NCI-H187 treated with DMSO at 0.1 percent for 48 hours (cell line): ENCODE results near the gene WDTC1.
A peak's percentile ranks its signal among the peaks of the same experiment; 100 is the strongest.

Source experiments
- DNase-seq: peaks from one replicate; lab custom pipeline; 2025; lab: John Stamatoyannopoulos, UW

WDTC1 gene

DNA sequence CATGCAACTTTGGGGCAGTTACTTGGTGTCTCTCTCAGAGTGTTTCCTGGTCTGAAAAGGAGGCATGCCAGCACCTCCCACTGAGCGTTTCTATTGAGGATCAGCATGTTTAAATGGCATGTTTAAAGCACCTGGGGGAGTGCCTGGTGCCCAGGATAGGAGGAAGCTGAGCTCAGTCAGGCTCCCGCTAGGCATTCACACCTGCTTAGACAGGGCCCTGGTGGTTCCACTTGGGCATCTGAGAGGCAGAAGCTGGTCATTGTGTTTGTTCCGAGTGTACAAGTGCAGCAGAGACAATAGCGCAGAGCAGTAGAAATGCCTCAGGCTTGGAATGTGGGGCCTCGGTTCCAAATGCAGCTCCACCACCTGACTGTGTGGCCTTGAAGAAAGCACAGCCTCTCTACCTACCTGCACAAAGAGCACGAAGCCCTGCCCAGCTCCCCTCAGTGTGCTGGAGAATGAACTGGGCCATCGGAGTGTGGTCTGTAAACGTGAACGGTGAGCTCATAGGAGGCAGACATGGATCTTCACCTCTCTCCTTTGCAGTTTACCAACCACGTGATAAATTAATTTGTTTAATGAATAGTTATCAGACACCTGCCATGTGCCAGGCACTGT, 67.3 kb downstream of the WDTC1 start:
- DNase-seq: peak; percentile 47

DNA sequence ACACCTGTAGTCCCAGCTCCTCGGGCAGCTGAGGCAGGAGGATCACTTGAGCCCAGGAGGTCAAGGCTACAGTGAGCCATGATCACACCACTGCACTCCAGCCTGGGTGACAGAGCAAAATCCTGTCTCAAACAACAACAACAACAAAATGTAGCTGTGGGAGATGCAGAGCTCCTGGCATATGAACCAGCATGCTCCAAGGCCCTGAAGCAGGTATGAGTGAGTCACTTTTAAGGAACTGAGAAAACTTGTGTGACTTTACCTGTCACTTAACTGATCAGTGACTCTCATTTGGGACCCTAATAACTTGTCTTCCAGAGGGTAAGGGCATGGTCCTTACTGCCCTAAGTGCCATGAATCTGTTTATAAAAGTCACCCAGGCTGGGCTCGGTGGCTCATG, 68.2 kb downstream of the WDTC1 start:
- DNase-seq: no peak

DNA sequence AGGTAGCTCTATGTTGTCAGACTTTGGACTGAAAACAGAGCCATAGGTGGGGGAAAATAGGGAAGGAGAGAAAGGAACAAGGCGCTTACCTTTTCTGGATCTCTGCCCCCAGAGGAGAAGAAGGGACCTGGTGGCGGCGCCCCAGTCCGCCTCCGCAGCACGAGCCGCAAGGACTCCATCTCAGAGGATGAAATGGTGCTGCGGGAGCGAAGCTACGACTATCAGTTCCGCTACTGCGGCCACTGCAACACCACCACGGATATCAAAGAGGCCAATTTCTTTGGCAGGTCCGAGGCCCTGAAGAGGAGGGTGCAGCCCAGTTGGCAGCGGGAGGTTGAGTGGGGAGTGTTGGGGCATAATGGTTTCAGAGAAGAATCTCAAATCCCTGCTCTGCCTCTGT, 69.1 kb downstream of the WDTC1 start:
- DNase-seq: no peak

DNA sequence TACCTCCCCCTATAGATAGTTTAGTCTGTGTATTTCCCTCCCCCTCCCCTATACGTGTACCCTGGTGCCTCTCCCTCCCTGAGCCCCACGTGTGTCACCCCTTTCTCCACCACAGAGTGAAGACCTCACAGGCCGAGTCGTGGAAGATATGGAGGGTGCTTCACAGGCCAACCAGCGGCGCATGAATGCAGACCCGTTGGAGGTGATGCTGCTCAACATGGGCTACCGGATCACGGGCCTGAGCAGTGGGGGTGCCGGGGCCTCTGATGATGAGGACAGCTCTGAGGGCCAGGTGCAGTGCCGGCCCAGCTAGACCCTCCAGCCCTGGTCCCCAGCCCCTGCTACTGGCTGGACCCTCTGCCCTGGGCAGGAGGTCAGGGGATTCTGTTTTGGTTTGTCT, 71.6 kb downstream of the WDTC1 start:
- DNase-seq: no peak

DNA sequence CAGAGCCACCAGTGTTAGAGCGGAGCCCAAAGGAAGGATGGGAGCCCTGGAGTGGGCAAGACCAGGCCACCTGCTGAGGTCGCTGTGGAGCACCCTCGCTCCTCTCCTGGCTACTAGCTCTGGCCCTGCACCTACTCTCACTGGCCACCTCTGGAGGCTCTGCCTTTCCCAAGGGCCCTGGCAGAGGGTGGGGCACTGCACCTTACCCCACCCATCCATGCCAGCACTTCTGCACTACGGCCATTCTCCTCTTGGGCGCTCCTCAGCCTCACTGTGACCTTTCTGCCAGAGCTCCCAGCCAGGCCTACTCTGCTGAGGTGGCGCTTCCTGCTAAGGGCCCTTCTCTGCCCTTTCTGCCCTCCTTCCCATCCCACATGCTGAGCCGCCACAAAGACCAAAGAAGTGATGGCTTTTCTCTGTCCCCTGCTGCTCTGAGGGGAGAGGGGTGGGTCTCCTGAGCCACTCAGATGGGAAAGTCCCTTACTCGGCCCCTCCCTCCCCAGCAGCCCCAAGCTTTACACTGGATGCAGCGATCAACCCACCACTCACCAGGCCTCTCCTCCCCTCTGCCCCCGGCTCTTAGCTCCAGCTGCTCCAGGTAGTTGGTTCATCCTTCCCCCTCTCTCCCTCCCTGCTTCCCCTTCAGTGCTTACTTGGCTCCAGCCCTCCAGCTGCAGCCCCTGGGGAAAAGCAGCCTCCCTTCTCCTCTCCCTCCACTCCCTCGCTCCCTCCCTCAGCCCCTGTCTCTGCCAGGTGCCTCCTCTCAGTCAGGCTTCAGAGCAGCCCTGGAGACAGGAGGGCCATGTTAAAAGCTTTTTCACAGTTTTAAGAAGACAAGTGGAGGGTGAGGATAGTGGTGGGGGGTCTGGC, 72.7 kb downstream of the WDTC1 start:
- DNase-seq: peak; percentile 94

DNA sequence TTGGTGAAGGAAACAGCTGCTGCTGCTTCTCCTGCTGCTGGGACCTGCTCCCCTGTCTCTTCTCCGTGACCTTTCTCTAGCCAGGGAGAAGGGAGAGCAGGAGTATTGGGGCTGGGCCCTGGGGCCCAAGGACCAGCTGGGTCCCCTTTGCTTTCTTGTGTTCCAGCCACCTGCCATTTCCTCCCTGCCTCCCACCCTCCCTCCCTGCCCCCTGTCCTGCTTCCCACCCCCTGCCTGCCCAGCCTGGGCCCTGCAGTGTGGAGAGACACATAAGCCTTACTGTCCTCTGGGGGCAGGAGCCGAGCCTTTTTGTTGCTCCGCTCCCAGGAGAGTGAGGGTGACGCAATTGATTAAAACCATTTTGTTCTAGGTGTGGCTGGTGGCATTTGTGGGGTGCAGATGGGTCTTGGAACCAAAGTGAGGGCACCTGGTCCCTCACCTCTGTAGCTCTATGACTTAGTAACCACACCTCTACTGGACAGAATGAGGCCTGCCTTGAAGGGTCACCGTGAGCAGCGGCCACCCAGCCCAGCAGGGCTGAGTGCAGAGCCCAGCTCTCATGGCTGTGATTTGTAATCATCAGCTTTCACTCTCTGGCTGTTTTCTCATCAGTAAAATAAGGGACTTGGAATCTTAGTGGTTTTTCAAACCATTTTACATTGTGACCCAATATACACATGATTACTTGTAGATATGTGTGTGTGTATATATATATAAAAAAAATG, 73.6 kb downstream of the WDTC1 start:
- DNase-seq: no peak

DNA sequence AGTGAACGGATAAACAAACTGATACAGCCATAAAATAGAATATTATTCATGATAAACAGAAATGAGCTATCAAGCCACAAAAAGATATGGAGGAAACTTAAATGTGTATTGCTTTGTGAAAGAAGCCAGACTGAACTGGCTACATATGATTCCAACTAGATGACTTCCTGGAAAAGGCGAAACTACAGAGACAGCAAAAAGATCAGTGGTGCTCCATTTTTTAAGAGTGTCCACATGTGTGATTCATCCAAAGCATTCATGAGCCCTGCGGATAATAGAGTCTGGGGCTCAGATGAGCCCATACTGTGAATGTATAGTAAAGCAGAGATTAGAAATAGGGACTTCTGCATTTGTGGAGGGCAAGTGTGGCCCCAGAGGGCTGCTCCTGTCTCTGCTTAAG, 79.7 kb downstream of the WDTC1 start:
- DNase-seq: no peak

DNA sequence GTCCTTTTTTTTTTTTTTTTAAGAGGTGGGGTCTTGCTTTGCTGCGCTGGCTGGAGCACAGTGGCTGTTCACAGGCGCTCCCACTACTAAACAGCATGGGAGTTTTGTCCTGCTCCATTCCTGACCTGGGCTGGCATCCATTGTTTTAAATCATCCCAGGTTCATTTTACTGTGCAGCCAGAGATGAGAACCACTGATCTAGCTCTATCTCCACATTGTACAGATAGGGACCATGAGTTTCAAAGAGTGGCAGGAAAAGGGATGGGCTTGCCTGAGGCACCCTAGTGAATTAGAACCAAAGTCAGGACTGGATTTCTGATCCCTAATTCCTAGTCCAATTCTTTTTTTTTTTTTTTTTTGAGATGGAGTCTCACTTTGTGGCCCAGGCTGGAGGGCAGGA, 80.3 kb downstream of the WDTC1 start:
- no peak for DNase-seq

DNA sequence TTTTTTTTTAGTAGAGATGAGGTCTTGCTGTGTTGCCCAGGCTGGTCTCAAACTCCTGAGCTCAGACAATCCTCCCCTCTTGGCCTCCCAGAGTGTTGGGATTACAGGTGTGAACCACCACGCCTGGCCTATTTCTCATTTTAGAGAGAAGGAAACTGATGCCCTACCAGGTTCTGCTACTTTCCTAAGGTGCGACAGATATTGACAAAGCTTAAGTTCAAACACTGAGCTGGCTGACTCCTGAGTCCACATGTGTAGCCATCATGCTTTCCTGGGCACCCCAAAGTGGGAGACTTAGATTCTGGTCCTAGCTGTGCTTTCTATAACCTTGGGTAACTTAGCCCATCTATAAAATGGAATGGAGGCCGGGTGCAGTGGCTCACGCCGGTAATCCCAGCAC, 82.4 kb downstream of the WDTC1 start:
- DNase-seq: no peak

DNA sequence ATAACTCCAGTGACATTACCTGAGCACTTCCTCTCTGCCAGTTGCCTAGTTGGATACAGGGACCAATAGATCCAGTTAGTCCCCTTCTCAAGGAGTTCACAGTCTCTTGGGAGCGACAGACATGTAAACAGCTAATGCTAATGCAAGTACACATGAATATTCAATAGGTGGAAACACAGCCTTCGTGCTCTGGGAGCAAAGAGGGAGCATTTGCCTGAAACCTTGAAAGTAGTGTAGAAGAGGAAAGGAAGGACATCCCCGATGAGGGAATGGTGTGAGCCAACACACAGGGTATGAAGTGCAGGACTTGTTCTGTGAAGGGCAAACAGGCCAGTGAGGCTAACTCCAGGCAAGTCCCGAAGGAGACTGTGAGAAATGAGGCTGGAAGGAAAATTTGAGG, 83.7 kb downstream of the WDTC1 start:
- DNase-seq: no peak

DNA sequence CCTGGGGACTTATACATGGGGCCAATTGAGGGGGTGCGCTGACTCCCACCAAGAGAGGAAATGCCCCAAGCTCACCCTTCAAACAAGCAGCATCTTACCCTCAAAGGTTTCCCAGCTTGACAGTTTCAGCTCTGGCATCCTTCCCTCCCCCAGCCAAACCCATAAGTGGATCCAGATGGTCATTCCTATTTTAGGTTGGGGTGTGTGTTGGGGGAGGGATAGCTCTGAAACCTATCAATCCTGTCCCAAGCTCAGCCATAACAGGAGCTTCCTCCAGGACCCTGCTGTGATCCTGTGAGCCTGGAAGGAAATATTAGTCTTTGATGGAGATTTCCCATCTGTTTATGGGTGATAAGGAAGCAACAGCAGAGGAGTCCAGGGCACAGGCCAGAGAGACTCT, 84.2 kb downstream of the WDTC1 start:
- DNase-seq: no peak

DNA sequence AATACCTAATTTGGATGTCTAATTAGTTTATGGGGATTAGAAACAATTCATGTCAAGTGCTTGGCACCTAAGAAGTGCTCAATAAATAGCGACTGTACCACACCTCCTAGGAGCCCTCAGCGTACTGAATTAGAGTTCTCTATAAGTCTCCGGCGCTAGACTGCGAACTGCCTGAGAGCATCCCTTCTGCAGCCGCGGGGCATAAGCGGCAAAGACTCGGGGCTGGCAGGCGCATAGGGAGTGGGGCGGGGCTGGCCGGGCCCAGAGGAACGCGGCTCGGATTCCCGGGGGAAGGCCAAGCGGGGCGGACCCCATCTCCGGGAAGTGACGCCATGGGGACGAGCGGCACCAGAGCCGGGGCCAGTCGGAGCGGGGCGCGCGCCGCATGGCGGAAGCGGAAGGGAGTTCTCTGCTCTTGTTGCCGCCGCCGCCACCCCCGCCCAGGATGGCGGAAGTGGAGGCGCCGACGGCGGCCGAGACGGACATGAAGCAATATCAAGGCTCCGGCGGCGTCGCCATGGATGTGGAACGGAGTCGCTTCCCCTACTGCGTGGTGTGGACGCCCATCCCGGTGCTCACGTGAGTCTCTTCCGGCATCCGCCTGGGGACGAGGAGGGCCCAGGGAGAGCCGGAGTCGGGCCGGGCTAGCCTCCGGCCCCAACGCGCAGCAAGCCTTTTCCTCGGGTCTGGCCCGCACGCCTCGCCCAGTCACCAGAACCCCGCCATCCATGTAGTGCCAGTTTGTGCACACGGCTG, 87.6 kb downstream of the WDTC1 start, which contains the start of gene TMEM222:
TMEM222 (plus strand) TSS at position 351 of the 756 bp plus-strand sequence; CDS start at position 386, 35 bp downstream.
- peak; percentile 72 for DNase-seq

DNA sequence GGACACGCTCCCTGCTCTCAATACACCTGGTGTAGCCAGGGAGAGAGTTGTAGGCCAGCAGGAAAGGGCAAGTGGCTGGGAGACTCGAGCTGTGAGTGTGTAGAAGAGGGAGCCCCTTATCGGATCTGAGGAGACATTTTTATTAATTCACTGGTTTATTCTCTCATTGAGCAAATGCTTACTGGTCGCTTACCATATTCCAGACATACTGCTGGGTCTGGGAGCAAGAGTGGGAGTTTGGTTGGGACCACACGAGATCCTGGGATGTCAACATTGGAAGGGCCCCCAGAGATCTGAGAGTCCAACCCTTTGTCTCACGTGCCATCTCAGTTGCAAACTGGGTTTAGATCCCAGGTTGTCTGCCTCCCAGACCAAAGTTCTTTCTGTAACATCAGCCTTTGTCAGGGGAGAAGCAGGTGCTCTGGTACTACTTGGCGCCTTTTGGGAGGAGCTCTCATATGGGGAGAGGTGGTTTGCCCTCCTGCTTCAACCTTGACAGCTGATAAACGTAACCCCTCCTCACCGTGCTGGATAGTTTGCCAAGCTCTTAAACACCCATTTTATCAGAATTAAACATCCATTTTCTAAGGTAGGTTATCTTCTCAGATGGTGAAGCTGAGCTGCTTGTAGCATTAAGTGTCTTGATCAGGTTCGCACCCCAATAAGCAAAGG, 88.3 kb downstream of the WDTC1 start:
- no peak for DNase-seq

DNA sequence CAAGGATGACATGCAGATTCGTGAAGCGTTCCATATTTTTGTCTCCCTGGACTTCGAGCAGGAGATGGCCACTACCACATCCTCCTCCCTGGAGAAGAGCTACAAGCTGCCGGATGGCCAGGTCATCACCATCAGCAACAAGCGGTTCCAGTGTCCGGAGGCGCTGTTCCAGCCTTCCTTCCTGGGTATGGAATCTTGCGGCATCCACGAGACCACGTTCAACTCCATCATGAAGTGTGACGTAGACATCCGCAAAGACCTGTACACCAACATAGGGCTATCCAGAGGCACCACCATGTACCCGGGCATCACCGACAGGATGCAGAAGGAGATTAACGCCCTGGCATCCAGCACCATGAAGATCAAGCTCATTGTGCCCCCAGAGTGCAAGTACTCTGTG, 90.9 kb downstream of the WDTC1 start:
- no peak for DNase-seq

DNA sequence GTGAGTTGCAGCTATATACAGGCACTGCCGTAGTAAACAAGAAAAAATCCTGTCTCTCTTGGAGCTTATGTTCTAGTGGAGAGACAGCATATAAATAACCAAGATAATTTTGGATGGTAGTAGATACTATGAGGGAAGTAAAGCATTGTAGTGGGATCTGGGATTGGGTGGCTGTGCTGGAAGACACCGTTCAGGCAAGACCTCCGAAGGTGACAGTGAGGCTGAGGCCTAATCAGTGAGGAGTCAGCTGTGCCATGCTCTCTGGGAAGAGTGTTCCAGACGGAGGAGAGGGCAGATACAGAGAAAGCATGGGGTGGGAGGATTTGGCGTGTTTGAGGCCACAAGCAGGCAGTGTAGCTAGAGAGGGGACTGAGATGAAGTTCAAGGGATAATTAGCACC, 93.5 kb downstream of the WDTC1 start:
- no peak for DNase-seq

DNA sequence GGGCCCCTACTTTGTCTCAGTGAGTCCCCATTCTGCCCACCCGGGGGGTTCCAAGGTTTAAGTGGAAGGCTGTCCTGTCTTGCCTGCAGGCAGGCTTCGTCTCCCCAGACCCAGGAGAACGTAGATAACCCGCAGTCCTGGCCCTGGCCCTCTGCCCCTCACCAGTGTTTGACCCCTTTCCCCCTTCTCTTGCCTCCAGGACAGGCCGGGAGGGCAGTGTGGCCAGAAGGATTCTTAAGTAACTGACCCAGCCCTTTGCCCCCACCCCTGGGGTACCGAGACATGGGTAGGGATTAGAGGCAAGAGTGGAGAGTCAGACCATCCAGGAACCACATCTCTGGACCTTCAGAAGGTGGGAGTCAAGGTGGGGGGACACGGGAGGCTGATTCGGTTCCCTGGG, 96.4 kb downstream of the WDTC1 start:
- DNase-seq: no peak

DNA sequence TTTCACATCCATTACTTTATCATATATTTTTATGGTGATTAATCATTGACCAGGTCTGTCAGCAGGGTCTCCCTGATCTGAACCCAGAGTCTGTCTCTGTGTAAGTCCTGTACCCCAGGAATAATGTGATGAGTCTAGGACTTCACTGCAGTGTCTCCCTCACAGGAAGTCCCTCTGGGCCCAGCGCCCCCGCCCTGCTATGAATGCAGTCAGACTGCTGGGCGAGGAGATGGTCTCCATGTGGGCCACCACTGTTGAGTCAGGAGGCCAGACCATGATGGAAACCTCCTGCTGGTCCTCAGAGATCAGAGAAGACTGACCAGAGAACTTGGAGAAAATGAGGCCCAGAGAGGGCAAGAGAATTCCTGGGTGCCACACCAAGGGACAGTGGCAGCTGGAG, 97.0 kb downstream of the WDTC1 start:
- no peak for DNase-seq

DNA sequence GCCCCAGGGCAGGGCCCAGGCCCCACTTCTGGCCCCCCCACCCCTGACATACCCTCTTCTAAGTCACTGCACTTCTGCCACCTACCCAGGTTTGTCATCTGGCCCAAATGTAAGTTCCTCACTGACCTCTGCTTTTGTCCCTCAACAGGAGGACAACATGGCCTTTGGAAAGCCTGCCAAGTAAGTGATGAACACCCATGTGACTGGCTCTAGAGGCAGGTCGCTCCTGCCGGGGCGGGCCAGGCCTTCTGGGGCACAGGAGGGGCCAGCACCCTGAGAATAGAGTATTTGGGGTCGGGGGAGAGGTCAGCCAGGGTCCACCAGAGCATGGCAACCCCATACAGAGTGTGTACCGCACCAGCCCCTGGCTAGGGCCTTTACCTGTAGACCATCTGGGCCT, 97.5 kb downstream of the WDTC1 start:
- DNase-seq: no peak

DNA sequence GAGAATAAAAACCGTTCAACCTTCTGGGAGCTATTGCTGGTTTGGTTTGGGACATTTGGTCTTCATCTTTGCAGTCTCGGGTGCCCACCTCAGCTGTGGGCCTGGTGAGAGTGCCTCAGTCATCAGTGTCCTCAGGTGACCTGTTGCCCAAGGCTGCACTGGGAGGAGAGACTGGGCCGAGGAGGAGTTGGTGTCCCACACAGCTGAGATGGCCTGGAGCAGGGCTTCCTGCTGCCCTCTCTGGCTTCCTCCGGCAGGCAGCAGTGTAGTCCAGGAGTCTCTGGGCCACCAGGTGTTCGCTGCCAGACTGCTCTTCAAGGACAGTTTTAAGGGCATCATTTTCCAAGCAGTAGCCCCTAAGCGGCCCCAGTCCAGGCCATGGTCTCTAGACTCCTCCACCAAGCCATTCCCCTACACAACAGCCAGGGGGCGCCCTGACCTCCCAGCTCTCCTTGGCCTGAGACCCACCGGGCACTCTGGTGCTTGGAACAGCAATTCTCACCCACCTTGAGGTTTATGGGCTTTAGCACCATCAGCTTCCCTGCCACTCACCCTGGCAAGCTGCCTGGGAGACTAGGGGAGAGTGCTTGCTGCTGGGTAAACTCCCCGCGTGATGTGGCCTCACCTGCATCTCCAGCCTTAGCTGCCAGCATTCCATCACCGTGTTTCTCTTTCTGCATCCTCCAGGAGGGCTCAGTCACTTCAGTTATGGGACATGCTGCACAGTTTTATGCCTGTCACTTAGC, 98.3 kb downstream of the WDTC1 start:
- DNase-seq: no peak

DNA sequence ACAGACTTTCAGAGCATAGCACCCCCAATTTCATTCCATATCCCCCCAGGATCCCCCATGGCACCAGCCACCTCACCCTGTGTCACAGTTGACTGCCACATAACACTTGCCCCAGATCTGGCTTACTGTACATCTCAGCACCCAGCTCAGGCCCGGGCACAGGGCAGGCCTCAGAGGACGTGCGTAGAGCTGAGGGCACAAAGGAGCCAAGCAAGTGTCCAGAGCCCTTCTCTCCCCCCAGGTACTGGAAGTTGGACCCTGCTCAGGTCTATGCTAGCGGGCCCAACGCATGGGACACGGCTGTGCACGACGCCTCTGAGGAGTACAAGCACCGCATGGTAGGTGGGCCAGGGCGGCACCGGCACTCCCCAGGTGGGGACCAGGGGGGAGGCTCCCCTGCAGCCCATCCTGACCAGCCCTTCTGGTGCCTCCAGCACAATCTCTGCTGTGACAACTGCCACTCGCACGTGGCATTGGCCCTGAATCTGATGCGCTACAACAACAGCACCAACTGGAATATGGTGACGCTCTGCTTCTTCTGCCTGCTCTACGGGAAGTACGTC, 99.4 kb downstream of the WDTC1 start:
- no peak for DNase-seq
